WERI-Rb-1 (cell line): ENCODE results near the gene SLC9A3.

Experiments used
- DNase-seq: peaks from one replicate; pipeline ENCODE4 v3.0.0-alpha.2; 2020
- H3K27ac ChIP-seq: fragments of 250-450 bp; sonication (Bioruptor Pico); 2 replicates; pipeline ENCODE4 v1.5.1; 2020; ENCODE audit warnings: mild to moderate bottlenecking, moderate library complexity
- H3K27me3 ChIP-seq: fragments of 250-450 bp; sonication (Bioruptor Pico); 2 replicates; pipeline ENCODE4 v1.5.1; 2021; ENCODE audit warnings: mild to moderate bottlenecking, low read depth, moderate library complexity; ENCODE audit not compliant: insufficient read depth, severe bottlenecking
- H3K36me3 ChIP-seq: fragments of 250-450 bp; sonication (Bioruptor Pico); 2 replicates; pipeline ENCODE4 v1.5.1; 2020; ENCODE audit warnings: mild to moderate bottlenecking, moderate library complexity
- H3K4me3 ChIP-seq: 2 replicates; pipeline ENCODE4 v1.5.1; 2011; ENCODE audit warnings: low read depth, mild to moderate bottlenecking, control low read depth, low read length
- H3K9me3 ChIP-seq: fragments of 250-450 bp; sonication (Bioruptor Pico); 2 replicates; pipeline ENCODE4 v1.5.1; 2021; ENCODE audit warnings: mild to moderate bottlenecking, moderate library complexity; ENCODE audit not compliant: severe bottlenecking
- TF ChIP-seq, protein P1 (sequence below): IDR thresholded peaks from 2 replicates; pipeline ENCODE4 v1.5.1; 2011; ENCODE audit warnings: low read depth, mild to moderate bottlenecking, control low read depth, inconsistent platforms, low read length

Gene SLC9A3

DNA sequence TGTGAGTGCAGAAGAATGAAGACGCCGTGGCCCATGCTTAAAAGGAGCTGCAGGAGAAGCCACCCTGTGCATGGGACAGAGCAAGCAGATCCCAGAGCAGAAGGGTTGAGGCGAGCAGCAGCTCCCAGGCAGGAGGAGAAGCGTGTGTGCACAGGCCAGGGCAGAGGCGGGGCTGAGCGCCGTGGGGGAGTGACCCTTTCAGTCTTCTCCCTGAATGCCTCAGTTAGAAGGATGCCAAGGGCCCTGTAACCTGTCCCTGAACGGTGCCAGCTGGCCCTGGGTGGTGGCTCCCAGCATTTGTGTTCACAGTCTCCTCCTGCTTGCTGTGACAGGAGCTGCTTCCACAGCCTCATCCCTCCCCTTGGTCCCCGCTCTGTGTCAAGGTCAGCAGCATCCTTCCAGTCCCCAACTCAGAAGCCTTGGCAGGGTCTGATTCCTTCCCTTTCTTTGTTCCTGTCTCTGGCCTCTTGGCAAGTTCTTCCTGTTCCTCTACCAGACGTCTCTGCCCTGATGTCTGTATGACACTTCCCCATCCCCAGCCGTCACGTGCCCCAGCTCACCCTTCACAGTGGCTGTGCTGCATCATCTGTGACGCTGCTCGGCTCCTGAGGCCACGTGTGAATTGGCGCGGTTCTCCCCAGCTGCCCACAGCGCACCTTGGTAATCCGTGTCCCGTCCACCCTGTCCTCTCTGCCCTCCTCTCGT, 76.0 kb downstream of the SLC9A3 start:
- no peaks in the 10 kb centered on the region for H3K27me3 ChIP-seq
- no peak overlapping the region for H3K27ac ChIP-seq
- peaks cover 5% of the 10 kb centered on the region for H3K9me3 ChIP-seq
- peaks cover 63% of the 10 kb centered on the region for H3K36me3 ChIP-seq
- no peak for DNase-seq
- H3K4me3 ChIP-seq: no peak overlapping the region
- TF ChIP-seq, protein P1, sequence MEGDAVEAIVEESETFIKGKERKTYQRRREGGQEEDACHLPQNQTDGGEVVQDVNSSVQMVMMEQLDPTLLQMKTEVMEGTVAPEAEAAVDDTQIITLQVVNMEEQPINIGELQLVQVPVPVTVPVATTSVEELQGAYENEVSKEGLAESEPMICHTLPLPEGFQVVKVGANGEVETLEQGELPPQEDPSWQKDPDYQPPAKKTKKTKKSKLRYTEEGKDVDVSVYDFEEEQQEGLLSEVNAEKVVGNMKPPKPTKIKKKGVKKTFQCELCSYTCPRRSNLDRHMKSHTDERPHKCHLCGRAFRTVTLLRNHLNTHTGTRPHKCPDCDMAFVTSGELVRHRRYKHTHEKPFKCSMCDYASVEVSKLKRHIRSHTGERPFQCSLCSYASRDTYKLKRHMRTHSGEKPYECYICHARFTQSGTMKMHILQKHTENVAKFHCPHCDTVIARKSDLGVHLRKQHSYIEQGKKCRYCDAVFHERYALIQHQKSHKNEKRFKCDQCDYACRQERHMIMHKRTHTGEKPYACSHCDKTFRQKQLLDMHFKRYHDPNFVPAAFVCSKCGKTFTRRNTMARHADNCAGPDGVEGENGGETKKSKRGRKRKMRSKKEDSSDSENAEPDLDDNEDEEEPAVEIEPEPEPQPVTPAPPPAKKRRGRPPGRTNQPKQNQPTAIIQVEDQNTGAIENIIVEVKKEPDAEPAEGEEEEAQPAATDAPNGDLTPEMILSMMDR: no peak

DNA sequence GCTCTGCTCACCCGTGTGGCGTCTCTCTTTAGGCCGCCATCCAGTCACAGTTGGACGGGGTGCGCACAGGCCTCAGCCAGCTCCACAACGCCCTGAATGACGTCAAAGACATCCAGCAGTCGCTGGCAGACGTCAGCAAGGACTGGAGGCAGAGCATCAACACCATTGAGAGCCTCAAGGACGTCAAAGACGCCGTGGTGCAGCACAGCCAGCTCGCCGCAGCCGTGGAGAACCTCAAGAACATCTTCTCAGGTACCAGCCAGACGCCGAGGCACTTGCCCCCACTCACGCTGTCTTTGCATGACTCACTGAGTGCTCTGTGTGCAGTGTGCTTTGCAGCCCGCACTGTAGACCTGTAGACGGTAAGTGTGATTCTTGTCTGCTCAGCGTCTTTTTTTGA, 76.7 kb downstream of the SLC9A3 start:
- no peaks in the 10 kb centered on the region for H3K27me3 ChIP-seq
- H3K9me3 ChIP-seq: peaks cover 5% of the 10 kb centered on the region
- DNase-seq: no peak
- H3K4me3 ChIP-seq: no peak overlapping the region
- no peak overlapping the region for H3K27ac ChIP-seq
- peaks cover 55% of the 10 kb centered on the region for H3K36me3 ChIP-seq
- TF ChIP-seq, protein P1: no peak

DNA sequence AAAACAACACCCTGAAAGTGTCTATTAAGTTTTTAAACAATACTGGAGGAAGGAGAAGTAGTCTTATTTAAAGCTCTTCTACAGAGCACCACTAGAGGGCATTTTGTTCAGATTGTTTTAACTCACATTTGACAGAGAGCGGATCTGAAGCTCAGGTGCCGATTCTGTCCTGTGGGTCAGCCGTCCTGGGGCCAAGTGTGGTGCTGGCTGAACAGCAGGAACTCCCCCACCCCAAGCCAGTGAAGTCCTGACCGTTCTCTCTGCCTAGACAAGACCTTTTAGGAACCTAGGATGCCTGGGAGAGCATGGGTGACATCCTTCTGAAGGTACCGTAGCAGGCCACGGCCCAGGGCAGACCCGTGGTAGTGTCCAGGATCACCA, 77.4 kb downstream of the SLC9A3 start:
- no peak overlapping the region for H3K27ac ChIP-seq
- DNase-seq: peak; percentile 18
- H3K36me3 ChIP-seq: peaks cover 51% of the 10 kb centered on the region
- TF ChIP-seq, protein P1: peak; percentile 60
- no peaks in the 10 kb centered on the region for H3K27me3 ChIP-seq
- no peak overlapping the region for H3K4me3 ChIP-seq
- H3K9me3 ChIP-seq: peaks cover 4% of the 10 kb centered on the region

DNA sequence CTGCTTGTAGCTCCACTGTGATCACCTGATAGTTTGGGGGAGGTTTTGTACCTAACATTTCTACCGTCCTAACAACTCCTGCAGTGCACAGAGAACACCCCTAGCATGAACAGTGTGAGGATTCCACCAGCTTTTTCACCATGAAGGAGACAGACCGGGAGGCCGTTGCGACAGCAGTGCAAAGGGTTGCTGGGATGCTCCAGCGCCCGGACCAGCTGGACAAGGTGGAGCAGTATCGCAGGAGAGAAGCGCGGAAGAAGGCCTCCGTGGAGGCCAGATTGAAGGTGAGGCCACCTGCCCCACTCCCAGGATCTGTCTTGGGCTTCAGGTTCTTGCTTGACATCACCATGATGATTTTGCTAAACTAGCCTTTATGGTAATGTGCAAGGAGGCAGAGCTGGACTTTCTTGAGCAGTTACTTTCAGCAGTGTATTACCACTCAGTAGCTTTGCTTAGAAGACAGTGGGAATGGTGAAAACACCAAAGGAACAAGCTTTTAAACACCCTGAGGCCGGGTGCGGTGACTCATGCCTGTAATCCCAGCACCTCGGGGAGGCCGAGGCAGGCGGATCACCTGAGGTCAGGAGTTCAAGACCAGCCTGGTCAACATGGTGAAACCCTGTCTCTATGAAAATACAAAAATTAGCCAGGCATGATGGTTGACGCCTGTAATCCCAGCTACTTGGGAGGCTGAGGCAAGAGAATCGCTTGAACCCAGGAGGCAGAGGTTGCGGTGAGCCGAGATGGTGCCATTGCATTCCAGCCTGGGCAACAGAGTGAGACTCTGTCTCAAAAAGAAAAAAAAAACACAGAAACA, 78.0 kb downstream of the SLC9A3 start:
- peaks cover 46% of the 10 kb centered on the region for H3K36me3 ChIP-seq
- H3K27ac ChIP-seq: no peak overlapping the region
- H3K9me3 ChIP-seq: no peaks in the 10 kb centered on the region
- TF ChIP-seq, protein P1: no peak
- H3K27me3 ChIP-seq: no peaks in the 10 kb centered on the region
- no peak overlapping the region for H3K4me3 ChIP-seq
- no peak for DNase-seq

DNA sequence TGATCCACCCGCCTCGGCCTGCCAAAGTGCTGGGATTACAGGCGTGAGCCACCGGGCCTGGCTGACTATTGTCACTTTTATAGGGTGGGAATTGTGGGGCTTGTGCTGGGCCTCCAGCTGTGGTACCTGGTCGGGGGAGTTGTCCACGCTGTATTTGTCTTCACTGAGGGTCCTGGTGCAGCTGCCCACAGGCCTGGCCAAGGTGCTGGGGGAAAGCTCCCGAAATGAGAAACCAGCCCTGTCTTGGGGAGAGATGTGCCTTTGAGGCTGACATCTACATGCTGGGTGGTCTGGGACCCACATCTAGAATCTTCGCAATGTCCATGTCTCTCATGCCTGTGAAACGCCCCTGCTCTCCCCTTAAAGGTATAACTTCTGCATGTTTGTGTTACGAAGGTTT, 78.7 kb downstream of the SLC9A3 start:
- Histone ChIP-seq H3K36me3 (peaks cover 42% of the 10 kb centered on the region), H3K27ac (no peak overlapping the region), H3K9me3 (no peaks in the 10 kb centered on the region), H3K4me3 (no peak overlapping the region), H3K27me3 (no peaks in the 10 kb centered on the region)
- TF ChIP-seq, protein P1: no peak
- DNase-seq: peak; percentile 4
